HPDE6-E6E7 (cell line): ENCODE data around the gene PRKD2.

ENCODE experiments used
- DNase-seq: peaks from one replicate; pipeline ENCODE4 v3.0.0; 2011; ENCODE audit warnings: missing footprints; ENCODE audit errors: extremely low spot score

The PRKD2 gene

DNA sequence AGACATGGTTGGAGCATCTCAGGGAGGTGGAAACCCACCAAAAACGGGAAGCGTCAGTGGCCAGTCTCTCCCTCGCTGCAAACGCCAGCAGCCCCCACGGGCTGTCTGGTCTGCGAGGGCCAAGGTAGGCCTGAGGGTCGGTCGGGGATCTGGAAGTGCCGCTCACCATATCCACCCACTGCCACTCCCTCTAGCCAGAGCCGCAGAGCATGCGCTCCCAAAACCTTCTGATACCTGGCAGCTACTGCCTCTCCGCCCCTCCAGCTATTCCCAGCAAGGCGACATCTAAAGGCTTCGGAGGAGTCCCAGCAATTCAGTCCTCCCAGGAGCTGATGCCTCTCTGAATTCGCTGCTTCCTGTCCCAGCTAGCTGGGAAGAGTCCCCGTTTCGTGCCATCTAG, 24.5 kb upstream of the PRKD2 start:
- DNase-seq = no peak

DNA sequence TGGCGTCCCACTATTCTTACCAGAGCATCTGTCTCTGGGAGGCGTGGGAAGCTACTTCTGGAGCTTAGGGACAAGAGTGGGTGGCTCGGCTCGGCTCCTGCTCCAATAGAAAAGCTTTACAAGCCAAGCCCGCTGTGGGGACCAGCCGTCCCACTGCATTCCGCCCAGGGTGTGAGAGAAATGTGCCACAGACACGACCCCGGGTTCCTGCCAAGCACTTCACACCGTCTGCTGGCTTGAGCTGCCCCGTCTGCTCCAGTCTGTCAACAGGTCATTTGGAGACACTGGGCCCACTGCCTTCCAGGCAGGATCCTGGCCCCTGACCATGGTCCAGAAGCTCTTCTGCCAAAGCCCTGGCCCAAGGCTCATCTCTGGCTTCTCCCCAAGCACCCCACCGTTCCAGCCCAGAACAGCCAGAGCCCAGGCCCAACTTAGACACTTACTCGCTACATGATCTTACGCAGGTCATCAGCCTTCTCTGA, 22.4 kb upstream of the PRKD2 start:
- no peak for DNase-seq

DNA sequence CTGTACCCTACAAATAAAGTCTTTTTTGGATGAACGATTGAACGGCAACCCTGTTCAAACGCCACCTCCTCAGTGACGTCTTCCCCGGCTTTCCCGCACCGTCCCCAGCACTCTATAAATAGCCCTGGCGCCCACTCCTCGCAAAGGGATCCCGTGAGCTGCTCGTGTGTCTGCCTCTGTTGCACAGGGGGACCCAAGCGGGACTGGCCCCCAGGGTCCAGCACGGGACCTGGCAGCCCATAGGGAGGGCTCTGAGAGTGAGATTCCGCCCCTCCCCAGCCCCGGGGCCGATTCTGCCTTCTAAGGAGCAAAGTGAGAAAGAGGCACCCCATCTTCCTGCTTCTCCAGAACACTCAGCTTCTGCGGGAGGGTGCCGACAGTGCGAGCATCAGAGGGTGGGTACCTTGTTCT, 20.9 kb upstream of the PRKD2 start:
- DNase-seq = no peak

DNA sequence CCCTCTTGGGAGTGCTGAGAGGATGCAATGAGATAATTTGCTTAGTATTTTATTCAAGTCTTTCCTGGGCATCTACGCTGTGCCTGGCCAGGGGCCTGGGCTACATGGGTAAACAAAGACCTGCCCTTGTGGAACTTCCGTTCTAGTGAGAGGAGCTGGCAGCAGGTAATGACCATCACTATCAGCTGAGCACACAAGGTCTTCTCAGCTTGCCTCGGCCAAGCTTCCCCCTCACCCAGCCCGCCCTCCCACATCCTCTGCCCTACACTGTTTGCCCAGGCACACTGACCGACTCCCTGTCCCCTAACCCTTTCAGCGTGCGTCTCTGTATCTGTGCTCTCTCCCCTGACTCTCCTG, 20.4 kb upstream of the PRKD2 start:
- no peak for DNase-seq

DNA sequence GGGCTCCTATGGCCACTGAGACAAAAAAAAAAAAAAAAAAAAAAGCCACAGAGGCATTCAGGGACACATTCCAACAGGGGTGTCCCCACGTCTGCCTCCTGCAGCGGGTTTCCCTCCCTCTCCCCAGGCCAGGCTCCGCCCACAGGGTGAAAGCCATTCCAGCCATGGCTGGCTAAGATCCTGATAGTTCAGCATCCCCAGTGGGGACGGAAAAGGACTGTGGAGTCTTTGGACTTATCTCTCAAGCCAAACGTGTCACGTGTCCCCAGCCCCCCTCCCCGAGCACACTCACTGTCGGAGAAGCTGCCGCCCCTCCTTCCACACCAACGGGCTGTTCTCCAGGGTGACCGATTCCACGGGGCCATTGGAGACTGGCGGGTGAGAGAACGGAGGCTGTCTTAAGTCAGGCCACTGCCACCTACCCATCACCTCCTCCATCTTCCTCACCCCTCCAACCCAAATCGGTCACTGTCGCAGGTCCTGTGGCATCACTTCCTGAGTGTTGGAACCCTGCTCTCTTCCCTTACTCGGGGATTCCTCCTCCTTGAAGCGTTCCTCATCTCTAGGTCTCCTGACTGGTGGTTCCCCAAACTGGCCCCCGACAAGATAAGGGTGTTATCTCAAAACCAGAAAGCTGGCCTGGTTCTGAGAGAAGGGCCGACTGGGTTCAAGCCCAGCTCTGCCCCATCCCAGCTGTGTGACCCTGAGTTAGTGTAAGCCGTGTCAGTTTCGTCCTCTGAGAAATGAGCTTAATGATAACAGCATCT, 19.8 kb upstream of the PRKD2 start:
- DNase-seq = no peak

DNA sequence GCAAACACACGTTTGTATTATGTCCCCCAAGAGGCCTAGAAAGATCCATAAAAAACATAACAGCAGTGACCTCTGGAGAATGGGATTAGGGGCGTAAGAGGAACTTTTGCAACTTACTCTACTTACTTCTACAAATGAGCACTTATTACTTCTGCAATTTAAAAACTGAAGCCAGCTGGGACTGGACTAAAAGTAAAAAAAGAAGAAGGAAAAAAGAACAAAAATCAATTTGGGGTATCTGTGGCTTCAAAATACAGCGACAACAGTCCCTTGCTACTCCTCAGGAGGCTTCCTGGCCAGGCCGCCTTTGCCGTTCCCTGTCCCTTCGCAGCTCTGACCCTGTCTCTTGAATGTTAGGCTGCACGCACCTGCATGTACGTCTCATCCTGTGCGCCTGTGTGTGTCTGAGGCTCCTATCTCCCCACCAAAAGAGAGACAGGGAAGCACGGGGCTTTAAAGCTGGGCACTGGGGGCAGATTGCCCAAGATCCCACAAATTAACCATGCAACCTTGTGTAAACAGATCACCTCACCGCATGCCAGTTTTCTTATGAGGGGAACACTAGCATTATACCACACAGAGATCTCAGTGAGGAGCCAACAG, 16.9 kb upstream of the PRKD2 start:
- no peak for DNase-seq

DNA sequence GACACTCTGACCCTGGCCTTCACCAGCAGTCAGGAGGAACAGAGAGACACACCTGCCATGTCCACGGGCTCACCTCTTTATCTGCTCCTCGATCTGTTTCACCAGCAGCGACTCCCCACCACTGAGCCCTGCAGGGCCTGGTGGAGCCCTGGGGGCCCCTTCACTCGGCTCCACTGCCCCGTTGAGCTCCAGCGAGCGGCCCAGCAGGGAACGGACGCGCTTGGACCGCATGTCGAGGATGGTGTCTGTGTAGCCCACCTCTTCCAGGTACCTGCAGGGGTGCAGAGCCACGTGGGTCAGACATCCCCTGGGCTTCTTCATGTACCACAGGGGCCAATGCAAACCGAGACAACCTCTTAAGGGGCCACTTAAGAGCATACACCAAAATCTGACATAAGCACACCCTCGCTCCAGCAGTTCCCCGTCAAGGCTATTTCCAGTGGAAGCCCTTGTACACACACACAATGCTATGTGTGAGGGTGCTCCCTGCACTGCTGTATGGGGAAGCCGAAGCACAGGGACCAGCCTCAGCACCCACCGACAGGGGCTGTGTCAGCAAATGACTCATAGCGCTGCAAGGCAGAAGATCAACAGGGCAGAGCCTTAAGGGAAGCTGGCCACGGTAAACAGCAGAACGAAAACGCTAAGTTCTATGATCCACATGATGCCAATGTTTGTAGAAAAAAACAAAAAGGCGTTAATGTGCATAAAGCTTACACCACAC, 16.2 kb upstream of the PRKD2 start:
- DNase-seq = no peak

DNA sequence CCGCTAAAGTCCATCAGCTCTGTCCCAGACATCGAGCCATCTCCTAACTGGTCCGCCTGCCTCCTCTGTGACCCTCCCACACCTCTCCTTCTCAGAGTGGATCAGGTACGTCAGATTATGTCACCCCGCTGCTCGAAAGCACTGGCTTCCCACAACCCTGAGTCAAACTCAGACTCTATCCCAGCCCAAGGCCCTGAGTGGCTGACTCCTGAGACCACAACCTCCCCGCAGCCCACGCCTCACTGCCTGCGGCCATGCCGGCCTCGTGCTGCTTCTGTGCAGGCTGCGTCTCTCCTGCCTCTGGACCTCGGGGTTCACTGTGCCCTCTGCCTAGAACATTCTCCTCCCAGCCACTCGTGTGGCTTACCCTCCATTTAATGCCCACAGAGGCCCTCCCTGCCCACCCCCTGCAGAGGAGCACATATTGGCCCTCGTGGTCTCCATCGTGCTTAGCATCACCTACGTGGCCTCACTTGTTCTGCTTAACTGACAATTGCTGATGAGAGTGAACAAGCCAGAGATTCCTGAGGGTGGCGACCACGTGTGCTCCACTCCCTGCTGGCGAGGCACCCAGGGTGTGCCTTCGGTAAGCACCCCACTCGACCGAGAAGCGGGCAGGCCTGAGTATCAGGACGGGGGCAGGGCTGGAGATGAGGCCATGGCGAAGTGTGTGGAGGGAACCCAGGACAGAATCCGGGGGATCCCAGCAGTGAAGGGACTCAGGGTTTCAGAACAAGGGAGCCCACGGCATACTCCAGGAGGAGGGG, 15.4 kb upstream of the PRKD2 start:
- DNase-seq = no peak

DNA sequence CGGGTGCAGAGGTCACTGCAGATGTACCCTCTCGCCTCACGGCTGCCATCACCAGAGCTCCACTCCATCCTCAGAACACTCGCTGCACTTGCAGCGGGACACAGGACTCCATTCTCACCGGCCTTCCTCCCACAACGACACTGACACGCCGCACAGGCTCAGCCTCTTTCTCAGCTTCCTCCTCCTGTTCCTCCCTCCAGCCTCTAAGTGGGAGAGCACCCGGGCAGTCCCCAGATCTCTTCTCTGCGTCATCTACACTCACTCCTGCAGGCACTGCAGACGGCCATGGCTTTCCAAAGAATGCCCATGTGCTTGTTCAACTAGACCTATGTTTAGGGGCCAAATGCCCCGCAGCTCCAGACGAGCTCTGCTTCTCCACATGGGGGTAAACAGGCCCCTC, 14.7 kb upstream of the PRKD2 start:
- no peak for DNase-seq

DNA sequence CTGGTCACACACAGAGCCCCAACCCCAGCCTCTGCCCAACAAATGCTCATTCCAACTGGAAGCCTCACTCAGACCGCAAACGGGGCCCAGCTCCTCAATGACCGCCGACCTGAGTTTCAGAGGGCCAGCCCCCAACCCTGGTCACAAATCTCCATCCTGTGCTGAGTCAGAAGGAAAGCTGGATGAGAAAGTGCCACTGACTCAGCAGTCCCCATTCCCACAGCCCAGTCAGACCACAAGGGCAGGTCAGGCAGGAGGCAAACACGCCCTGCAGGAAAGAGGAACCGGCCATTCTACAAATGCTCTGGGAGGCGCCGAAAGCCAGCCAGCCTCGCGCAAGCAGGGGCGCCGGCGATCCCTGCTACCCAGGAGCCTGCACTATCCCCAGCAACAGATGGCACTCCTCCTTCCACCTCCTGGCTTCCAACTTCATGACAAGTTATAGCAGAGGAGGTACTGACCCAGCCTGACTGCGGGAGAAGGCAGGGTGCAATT, 14.1 kb upstream of the PRKD2 start:
- DNase-seq = peak; percentile 93

DNA sequence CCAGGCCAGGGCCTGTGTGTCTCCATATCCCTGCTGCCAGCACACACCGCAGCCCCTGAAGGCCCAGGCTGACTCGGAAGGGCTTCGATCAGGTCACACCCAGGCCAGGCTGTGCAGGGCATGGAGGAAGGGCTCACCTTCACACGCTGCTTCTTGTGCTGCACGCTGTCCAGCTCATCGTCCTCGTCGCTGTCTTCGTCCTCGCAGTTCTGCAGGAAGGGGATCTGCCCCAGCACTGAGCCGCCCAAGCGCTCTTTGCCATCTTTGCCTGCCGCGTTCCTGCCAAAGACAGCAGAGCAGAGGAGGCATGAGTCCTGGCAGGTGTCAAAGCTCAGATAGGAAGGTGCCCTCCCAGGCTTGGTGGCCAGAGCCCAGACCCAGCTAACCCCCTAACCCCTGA, 13.7 kb upstream of the PRKD2 start:
- no peak for DNase-seq

DNA sequence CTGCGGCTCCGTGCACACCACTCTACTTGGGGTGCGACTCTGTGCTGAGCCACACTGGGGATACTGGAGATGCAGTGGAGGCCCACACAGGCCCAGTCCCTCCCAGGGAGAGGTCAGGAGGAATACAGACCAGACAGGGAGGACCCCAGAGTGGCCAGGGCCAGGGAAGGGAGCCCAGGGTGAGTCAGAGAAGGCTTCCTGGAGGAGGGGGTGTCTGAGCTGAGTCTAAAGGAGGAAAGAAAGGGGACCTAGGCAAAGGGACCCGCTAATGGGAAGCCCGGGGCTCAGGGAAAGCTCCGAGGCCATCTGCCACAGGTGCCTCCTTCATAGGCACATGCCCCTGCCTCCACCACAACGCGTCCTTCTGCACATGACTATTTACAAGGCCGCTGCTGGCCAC, 13.3 kb upstream of the PRKD2 start:
- no peak for DNase-seq

DNA sequence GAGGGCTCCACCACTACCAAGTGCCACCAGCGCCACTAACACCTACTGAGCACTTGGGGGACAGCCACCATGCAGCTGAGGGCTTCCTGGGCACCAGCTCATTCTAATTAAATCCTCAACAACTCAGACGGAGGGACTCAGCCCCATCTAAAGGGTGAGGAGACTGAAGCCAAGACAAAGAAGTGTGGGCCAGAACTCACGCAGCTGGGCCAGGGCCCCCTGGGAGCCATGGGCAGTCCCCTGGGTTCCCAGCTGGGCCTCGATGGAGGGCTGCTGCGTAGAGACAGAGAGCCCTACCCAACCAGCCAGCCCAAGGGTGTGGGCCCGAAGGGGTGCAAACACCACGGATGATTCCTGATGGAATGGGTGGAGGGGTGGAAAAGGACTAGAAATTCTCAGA, 12.8 kb upstream of the PRKD2 start:
- DNase-seq = no peak

DNA sequence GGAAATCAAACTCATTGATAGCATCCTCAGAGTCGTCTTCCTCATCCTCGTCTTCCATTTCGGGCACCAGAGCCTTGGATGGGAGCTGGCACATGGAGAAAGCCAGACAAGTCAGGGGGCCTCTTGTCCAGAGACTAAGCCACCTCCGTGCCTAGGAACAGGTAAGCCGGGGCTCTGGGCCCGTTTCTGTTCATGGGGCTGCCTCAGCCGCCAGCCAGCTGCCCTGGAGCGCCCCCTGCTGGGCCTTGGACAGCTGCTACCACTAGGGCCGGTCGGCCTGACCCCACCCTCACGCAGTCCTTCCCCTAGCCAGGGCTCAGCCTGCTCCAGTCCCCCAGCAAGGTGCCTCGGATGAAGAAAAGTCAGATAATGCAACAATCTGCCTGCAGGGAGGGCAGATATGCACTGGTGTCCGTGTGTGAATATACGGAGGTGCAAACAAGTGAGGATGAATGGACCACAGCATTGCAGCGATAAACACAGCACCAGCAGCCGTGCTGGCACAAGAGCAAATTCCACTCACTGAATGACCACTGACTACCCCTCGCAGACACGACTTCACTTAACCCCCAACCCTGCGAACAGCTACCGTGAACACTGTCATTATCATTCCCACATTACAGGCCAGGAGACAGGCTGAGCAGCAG, 11.9 kb upstream of the PRKD2 start:
- no peak for DNase-seq

DNA sequence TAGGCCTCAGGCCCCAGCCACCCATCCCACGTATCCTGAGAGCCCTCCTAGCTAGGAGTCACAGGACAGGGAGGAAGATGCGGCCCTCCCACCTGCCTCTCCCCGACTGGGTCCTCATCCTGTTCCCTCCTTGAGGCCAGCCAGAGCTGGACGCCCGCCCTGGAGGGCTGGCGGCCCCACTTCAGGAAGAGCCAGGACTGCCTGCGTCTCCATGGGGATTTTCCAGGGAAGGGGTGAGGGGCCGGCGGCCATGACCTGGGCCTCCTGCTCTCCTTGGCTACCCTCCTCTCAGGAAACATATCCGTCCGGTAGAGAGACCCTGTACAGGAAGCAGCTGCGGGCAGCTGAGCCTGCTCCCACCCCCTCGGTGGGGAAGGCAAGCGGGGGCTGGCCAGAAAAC, 11.3 kb upstream of the PRKD2 start:
- DNase-seq = no peak

DNA sequence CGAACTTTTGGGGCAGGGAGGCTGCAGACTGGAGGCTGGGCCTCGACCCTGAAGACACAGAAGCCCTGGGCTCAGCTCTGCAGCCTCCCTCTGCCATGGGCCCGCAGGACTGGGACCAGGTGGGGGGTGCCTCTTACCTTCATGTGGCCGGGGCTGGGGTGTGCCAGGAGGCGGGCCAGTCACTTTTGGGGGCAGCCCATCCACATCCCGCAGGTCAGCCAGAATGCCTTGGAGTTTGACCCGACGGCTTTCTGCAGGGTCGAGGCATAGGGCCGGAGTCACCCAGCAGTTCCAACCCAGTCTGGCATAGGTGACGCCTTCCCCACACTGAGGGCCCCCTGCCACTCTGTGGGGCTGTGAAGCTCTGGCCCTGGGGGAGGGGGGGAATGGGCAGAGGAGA, 10.8 kb upstream of the PRKD2 start:
- no peak for DNase-seq

DNA sequence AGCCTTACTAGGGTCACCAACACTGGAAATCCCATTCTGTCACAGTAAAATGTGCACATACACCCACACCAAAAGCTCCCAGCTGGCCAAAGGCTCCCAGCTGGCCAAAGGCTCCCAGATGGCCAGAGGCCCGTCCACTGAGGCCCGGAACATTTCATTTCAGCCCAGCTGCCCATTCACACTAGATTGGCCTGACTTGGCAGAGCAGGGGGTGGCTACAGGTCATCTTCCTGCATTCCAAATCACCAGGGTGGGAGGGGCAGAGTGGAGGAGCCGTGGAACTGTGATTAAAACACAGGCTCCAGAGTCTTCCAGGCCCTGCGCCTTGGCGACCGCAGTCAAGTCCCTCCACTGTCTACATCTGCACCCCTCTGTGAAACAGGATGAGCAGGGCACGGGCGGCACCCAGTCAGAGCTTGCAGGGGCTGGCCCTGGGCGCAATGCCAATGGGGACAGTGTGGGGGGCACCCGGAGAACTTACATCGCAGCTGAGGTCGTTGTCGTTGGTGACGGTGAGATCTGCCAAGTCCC, 10.1 kb upstream of the PRKD2 start:
- no peak for DNase-seq

DNA sequence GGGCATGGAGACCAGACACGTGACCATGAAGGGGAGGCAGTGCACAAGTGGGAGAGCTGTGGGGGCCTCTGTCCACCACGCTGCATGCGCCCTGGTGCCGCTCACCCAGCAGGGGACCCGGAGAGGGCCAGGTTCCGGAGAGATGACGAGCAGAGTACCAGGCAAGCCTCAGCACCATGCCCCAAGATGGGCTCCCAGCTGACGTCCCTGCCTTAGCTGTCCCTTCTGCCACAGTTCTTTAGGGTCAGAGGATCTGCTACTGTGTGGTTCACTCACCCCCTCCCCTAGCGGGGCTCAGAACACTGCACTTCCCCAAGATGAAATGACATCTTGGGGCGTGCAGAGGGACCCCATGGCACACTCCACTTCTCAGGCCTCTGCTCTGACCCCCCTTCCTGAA, 9.6 kb upstream of the PRKD2 start:
- DNase-seq = no peak

DNA sequence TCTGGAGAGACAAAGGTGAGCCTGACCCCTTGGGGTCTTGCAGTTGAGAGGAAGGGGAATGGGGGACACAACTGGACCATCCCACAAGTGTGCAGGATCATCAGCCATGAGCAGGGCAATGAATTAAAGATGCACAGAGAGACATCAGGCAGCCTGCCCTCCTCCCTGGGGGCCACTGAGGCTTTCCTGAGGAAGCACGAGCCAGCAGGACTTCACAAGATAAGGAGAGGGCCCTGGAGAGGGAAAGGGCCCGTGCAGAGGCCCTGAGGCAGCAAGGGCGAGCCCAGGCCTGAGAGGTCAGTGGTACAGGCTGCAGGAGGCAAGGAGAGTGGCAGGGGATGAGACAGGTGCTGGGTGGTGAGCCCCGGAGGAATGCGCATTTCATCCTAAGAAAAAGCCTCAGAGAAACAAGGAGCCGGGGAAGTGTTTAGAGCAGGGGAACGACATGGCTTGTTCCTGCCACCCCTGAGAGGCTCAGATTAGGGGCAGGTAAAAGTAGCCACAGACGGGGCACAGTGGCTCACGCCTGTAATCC, 9.0 kb upstream of the PRKD2 start:
- DNase-seq = no peak

DNA sequence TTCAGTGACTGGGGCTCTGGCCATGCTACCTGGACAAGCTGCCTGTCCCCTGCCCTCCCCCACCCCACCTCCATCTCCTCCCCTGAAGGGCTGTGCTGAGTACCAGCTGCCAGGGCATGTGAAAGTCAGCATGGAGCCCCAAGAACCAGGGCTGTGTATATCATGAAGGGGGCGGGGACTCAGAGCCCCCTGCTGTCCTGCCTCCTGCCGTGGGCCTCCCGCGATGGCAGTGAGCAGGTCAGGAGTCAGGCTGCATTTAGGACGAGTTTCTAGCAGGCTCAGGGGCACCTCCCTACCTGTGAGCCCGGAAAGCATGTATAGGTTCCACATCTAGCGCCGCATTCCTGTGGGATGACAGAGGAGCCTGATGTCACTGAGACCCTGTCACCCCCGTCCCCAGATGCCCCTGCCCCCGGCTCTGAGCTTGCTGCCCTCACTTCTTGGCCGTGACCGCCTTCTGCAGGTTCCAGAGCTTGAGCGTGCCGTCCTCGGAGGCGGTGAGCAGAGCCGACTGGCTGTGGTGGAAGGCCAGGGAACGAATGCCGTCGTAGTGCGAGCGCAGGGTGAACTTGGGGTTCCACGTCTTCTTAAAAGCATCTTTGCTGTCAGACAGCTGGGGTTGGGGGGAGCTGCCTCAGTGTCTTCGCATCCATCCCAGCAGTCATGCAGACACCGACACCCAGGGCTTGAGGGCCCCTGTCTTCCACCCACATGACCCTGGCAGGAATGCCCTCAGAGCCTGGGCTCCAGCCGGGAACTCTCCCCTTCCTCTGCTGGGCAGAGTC, 8.3 kb upstream of the PRKD2 start:
- no peak for DNase-seq
